H1 (cell line): ENCODE results near the gene PREB. TPM values are rescaled to one million over a fixed set of nuclear protein-coding genes. Genes with fewer than 3 reads are reported as not detected.

Experiments used
- CTCF ChIA-PET: fragments of 300-600 bp; sonication (Branson Sonifier 250); formaldehyde crosslinking; loops from one replicate; lab custom pipeline; 2021; ENCODE audit not compliant: partially characterized antibody; lab: Charles Lee
- POLR2A ChIA-PET: fragments of 300-600 bp; sonication (Branson Sonifier 250); formaldehyde crosslinking; loops from one replicate; lab custom pipeline; 2021; ENCODE audit warnings: inconsistent platforms; ENCODE audit not compliant: partially characterized antibody; lab: Charles Lee
- DNase-seq, 2 experiments: peaks; one replicate each; pipeline versions ENCODE4 v3.0.0 to v3.0.0-alpha.2; 2010 to 2022; ENCODE audit warnings: low spot score in 2 of 2, low read depth in 1 of 2, mixed read lengths in 1 of 2
- FAIRE-seq: peaks from 2 replicates; lab custom pipeline; 2011; peaks lifted over from hg19 to GRCh38; lab: Jason Lieb, UNC
- H2AFZ ChIP-seq: 2 replicates; pipeline ENCODE4 v1.8.1; 2012; ENCODE audit warnings: low read length, inconsistent platforms
- H2AK5ac ChIP-seq: 2 replicates; pipeline ENCODE4 v1.6.1; 2013; ENCODE audit warnings: low read depth, low read length
- H2BK120ac ChIP-seq: replicated peaks from 2 replicates; pipeline ENCODE3; 2013; ENCODE audit warnings: low read depth, low read length, inconsistent platforms
- H2BK12ac ChIP-seq: 2 replicates; pipeline ENCODE4 v1.6.1; 2013; ENCODE audit warnings: low read depth, low read length
- H2BK15ac ChIP-seq: 2 replicates; pipeline ENCODE4 v1.6.1; 2013; ENCODE audit warnings: low read length
- H2BK20ac ChIP-seq: 2 replicates; pipeline ENCODE4 v1.6.1; 2013; ENCODE audit warnings: low read length
- H2BK5ac ChIP-seq: 2 replicates; pipeline ENCODE4 v1.6.1; 2013; ENCODE audit warnings: low read depth, low read length
- H3K14ac ChIP-seq: 2 replicates; pipeline ENCODE4 v1.6.1; 2013; ENCODE audit warnings: inconsistent platforms; ENCODE audit not compliant: insufficient read length
- H3K18ac ChIP-seq: 2 replicates; pipeline ENCODE4 v1.6.1; 2013; ENCODE audit warnings: low read length; ENCODE audit errors: extremely low read depth
- H3K23ac ChIP-seq: 2 replicates; pipeline ENCODE4 v1.6.1; 2013; ENCODE audit warnings: inconsistent platforms; ENCODE audit not compliant: insufficient read length
- H3K23me2 ChIP-seq: 2 replicates; pipeline ENCODE4 v1.6.1; 2013; ENCODE audit warnings: low read depth, low read length
- H3K27ac ChIP-seq: 2 replicates; pipeline ENCODE4 v1.6.1; 2011; ENCODE audit warnings: low read depth, low read length, inconsistent platforms
- H3K27me3 ChIP-seq, 4 experiments: replicated peaks in 1 of 4; 1 replicate in 1 of 4; 2 replicates in 3 of 4; pipeline versions ENCODE4 v1.6.1 to v1.8.1; 2011 to 2013; ENCODE audit warnings: low read length in 3 of 4, mild to moderate bottlenecking in 3 of 4, inconsistent platforms in 2 of 4, mixed read lengths in 2 of 4, moderate library complexity in 1 of 4; ENCODE audit not compliant: control insufficient read depth in 3 of 4, insufficient read depth in 3 of 4; ENCODE audit errors: extremely low read depth in 1 of 4
- H3K36me3 ChIP-seq, 4 experiments: 2 replicates each; pipeline versions ENCODE4 v1.6.1 to v1.8.1; 2011 to 2013; ENCODE audit warnings: mild to moderate bottlenecking in 4 of 4, low read length in 3 of 4, moderate library complexity in 2 of 4, control low read depth in 1 of 4, inconsistent platforms in 1 of 4; ENCODE audit not compliant: insufficient read depth in 4 of 4, control insufficient read depth in 2 of 4
- H3K4ac ChIP-seq: replicated peaks from 2 replicates; pipeline ENCODE3; 2013; ENCODE audit warnings: low read length, low read depth, mixed read lengths, inconsistent platforms; ENCODE audit not compliant: insufficient read length
- H3K4me1 ChIP-seq, 4 experiments: replicated peaks in 1 of 4; 1 replicate in 1 of 4; 2 replicates in 3 of 4; pipeline versions ENCODE4 v1.6.1 to v1.8.1; 2011 to 2013; ENCODE audit warnings: low read length in 3 of 4, inconsistent platforms in 2 of 4, mixed read lengths in 1 of 4; ENCODE audit not compliant: insufficient read depth in 4 of 4, control insufficient read depth in 3 of 4
- H3K4me2 ChIP-seq, 2 experiments: 2 replicates each; pipeline versions ENCODE4 v1.6.1 to v1.8.1; 2011 to 2013; ENCODE audit warnings: low read depth in 2 of 2, low read length in 2 of 2, control low read depth in 1 of 2, inconsistent platforms in 1 of 2, mild to moderate bottlenecking in 1 of 2; ENCODE audit not compliant: insufficient read depth in 1 of 2
- H3K4me3 ChIP-seq, 4 experiments: fragments of 200-600, 300-600 bp in 1 of 4; sonication (generic), shearing (Covaris generic), sonication (Bioruptor Twin) in 1 of 4; 2 replicates each; pipeline versions ENCODE4 v1.5.1 to v1.8.1; 2011 to 2016; ENCODE audit warnings: low read length in 4 of 4, low read depth in 3 of 4, control low read depth in 2 of 4, inconsistent platforms in 2 of 4, mild to moderate bottlenecking in 2 of 4, mixed read lengths in 1 of 4, moderate library complexity in 1 of 4; ENCODE audit not compliant: insufficient read depth in 2 of 4; ENCODE audit errors: extremely low read depth in 1 of 4
- H3K56ac ChIP-seq: replicated peaks from 2 replicates; pipeline ENCODE3; 2013; ENCODE audit warnings: low read depth, mild to moderate bottlenecking, mixed read lengths, low read length, inconsistent platforms; ENCODE audit not compliant: insufficient read length
- H3K79me1 ChIP-seq: 2 replicates; pipeline ENCODE4 v1.6.1; 2013; ENCODE audit warnings: low read depth, low read length, control low read depth
- H3K79me2 ChIP-seq, 2 experiments: 2 replicates each; pipeline versions ENCODE4 v1.6.1 to v1.8.1; 2012 to 2013; ENCODE audit warnings: low read length in 2 of 2, mild to moderate bottlenecking in 2 of 2, inconsistent platforms in 1 of 2; ENCODE audit not compliant: insufficient read depth in 2 of 2, control insufficient read depth in 1 of 2
- H3K9ac ChIP-seq, 4 experiments: replicated peaks in 1 of 4; 1 replicate in 1 of 4; 2 replicates in 3 of 4; pipeline versions ENCODE4 v1.6.1 to v1.8.1; 2011 to 2013; ENCODE audit warnings: low read depth in 3 of 4, low read length in 3 of 4, control low read depth in 2 of 4, mild to moderate bottlenecking in 2 of 4, moderate library complexity in 2 of 4, inconsistent platforms in 1 of 4; ENCODE audit errors: extremely low read depth in 1 of 4
- H3K9me3 ChIP-seq, 2 experiments: 2 replicates each; pipeline versions ENCODE4 v1.6.1 to v1.8.1; 2012 to 2013; ENCODE audit warnings: mild to moderate bottlenecking in 2 of 2, moderate library complexity in 2 of 2, control low read depth in 1 of 2, inconsistent platforms in 1 of 2, low read depth in 1 of 2, low read length in 1 of 2, mixed read lengths in 1 of 2; ENCODE audit not compliant: insufficient read depth in 2 of 2
- H4K20me1 ChIP-seq, 2 experiments: replicated peaks in 1 of 2; 2 replicates each; pipeline versions ENCODE3 to v1.8.1; 2011 to 2013; ENCODE audit warnings: inconsistent platforms in 2 of 2, low read length in 2 of 2, mild to moderate bottlenecking in 1 of 2; ENCODE audit not compliant: insufficient read depth in 2 of 2, control insufficient read depth in 1 of 2
- H4K5ac ChIP-seq: 2 replicates; pipeline ENCODE4 v1.6.1; 2013; ENCODE audit warnings: low read length, low read depth, mixed read lengths, inconsistent platforms; ENCODE audit not compliant: insufficient read length
- H4K8ac ChIP-seq: 2 replicates; pipeline ENCODE4 v1.8.0; 2013; ENCODE audit warnings: mild to moderate bottlenecking, moderate library complexity, low read length, inconsistent platforms; ENCODE audit not compliant: insufficient read depth; ENCODE audit errors: extremely low read depth
- H4K91ac ChIP-seq: replicated peaks from 2 replicates; pipeline ENCODE3; 2013; ENCODE audit warnings: low read length, mixed read lengths, inconsistent platforms; ENCODE audit not compliant: insufficient read length
- ASH2L ChIP-seq: fragments of 200-600, 300-600 bp; sonication (generic); IDR thresholded peaks from one replicate; pipeline ENCODE4 v1.7.1; 2017; ENCODE audit warnings: low read length
- CBX8 ChIP-seq: fragments of 300-800, 300-1000 bp; sonication (generic); IDR thresholded peaks from 2 replicates; pipeline ENCODE4 v1.7.1; 2016; ENCODE audit warnings: low read depth, low read length, borderline replicate concordance
- CHD2 ChIP-seq: IDR thresholded peaks from 2 replicates; pipeline ENCODE4 v1.6.1; 2012; ENCODE audit warnings: low read length, improper control_type of control experiment
- E2F6 ChIP-seq: IDR thresholded peaks from 2 replicates; pipeline ENCODE4 v1.6.1; 2012; ENCODE audit warnings: inconsistent platforms
- EZH2 ChIP-seq: fragments of 200-600 bp; sonication (generic); IDR thresholded peaks from 2 replicates; pipeline ENCODE4 v1.7.1; 2012; ENCODE audit warnings: low read depth, mild to moderate bottlenecking, moderate library complexity, low read length, inconsistent platforms; ENCODE audit not compliant: severe bottlenecking
- KDM4A ChIP-seq: IDR thresholded peaks from one replicate; pipeline ENCODE4 v1.7.1; 2012; ENCODE audit warnings: low read depth, mild to moderate bottlenecking, moderate library complexity, low read length, inconsistent platforms; ENCODE audit not compliant: severe bottlenecking
- NRF1 ChIP-seq: IDR thresholded peaks from 2 replicates; pipeline ENCODE4 v1.6.1; 2011; ENCODE audit warnings: mild to moderate bottlenecking, low read depth, low read length, improper control_type of control experiment
- POU5F1 ChIP-seq: IDR thresholded peaks from 2 replicates; pipeline ENCODE4 v1.6.1; 2011; ENCODE audit warnings: low read depth, mild to moderate bottlenecking, low read length, moderate library complexity
- RNF2 ChIP-seq: fragments of 200-900, 300-1000 bp; sonication (generic); IDR thresholded peaks from 2 replicates; pipeline ENCODE4 v1.7.1; 2016; ENCODE audit warnings: borderline replicate concordance, low read depth, mild to moderate bottlenecking, antibody characterized with exemption, low read length; ENCODE audit not compliant: poor library complexity, severe bottlenecking; ENCODE audit errors: missing control alignments
- SIX5 ChIP-seq: IDR thresholded peaks from 2 replicates; pipeline ENCODE4 v1.6.1; 2011; ENCODE audit warnings: mild to moderate bottlenecking, low read depth, low read length
- SUZ12 ChIP-seq: fragments of 200-600 bp; sonication (generic); IDR thresholded peaks from 2 replicates; pipeline ENCODE4 v1.6.1; 2012; ENCODE audit warnings: mild to moderate bottlenecking, inconsistent platforms, low read length, moderate library complexity, mixed read lengths
- TAF7 ChIP-seq: optimal IDR thresholded peaks from 2 replicates; pipeline ENCODE3; 2011; ENCODE audit warnings: low read depth, mild to moderate bottlenecking, inconsistent platforms, low read length, moderate library complexity, borderline replicate concordance
- WGBS, 2 experiments: shearing (Covaris generic) in 1 of 2; methylation state at CpG; one replicate each; pipeline versions ENCODE4 v1.1.6 to v1.1.7; 2013 to 2015; ENCODE audit warnings: low lambda C conversion rate in 2 of 2, mixed read lengths in 2 of 2, inconsistent platforms in 1 of 2, low coverage in 1 of 2, missing lambda C conversion rate in 1 of 2; ENCODE audit not compliant: insufficient replicate concordance in 2 of 2, insufficient coverage in 1 of 2, insufficient read length in 1 of 2; ENCODE audit errors: extremely low coverage in 1 of 2, missing lambda C conversion rate in 1 of 2; 5-methylcytosine and 5-hydroxymethylcytosine counted together
- polyA plus RNA-seq, 7 experiments: library from polyadenylated mRNA; depleted of rRNA in 3 of 7; stranded (reverse) in 5 of 7; unstranded in 2 of 7; fragments of >200 nt in 5 of 7; fragments of 200-250 nt in 2 of 7; gene quantifications; 1 replicate in 5 of 7; 2 replicates in 1 of 7; 4 replicates in 1 of 7; pipeline versions ENCODE4 v1.2.1 to v1.2.3, GENCODE V29; 2011 to 2013; ENCODE audit warnings: missing spikeins in 2 of 7, mixed read lengths in 2 of 7
- total RNA-seq: library from RNA; stranded (reverse); fragmentation: NEBNext Ultra II Directional; extraction: Animal tissue kit (Norgen Biotek cat#: 25700); gene quantifications from 2 replicates; pipeline ENCODE4 v1.2.1, GENCODE V29; 2021

The PREB gene
- total and polyA plus RNA-seq, 2 of the 8 experiments (the other 6 are each of a cell fraction or from before 2014, with no cell fraction given) = 54.1 to 72.2 TPM

- ChIA-PET POLR2A (interaction anchor here (0.8 to 2.7 kb wide), 2 partner anchors 8 to 11 kb away, joined by 3 to 11 read pairs; no protein-coding TSS in a partner anchor), CTCF (interaction anchor here (0.9 to 3.8 kb wide), 13 partner anchors 9 to 177 kb away, joined by 3 to 38 read pairs (median 4); partner anchors contain the start of gene PREB)
- H4K8ac ChIP-seq = no peak overlapping the region
- H3K56ac ChIP-seq = no peak overlapping the region
- peaks cover 5% of the 10 kb centered on the region for H3K23me2 ChIP-seq
- no peak for FAIRE-seq
- H3K27me3 ChIP-seq = peaks cover 2 to 35% (median 24%) of the 10 kb centered on the region in 4 experiments
- H4K5ac ChIP-seq = no peak overlapping the region
- H4K20me1 ChIP-seq = no peaks in the 10 kb centered on the region
- H2AFZ ChIP-seq = no peak overlapping the region
- no peak overlapping the region for H3K14ac ChIP-seq
- H2BK120ac ChIP-seq = no peak overlapping the region
- H3K36me3 ChIP-seq = peaks cover 0 to 4% (median 1%) of the 10 kb centered on the region in 4 experiments; a peak in 1 of 8 replicates
- H2BK12ac ChIP-seq = no peak overlapping the region
- H2BK20ac ChIP-seq = no peak overlapping the region
- H3K4ac ChIP-seq = no peak overlapping the region
- DNase-seq = no peak
- 94% methylated on average over 3 of the region's 3 CpGs; no CpG with 5 or more reads in 1 of the 2 experiments for WGBS, 2 experiments
- no peaks in the 10 kb centered on the region for H3K9me3 ChIP-seq
- H3K79me2 ChIP-seq = no peaks in the 10 kb centered on the region
- peaks cover 0 to 9% (median 5%) of the 10 kb centered on the region in 4 experiments; a peak in 6 of 7 replicates for H3K4me1 ChIP-seq
- H3K9ac ChIP-seq = no peak overlapping the region
- no peak overlapping the region for H3K4me3 ChIP-seq
- no peak overlapping the region for H3K27ac ChIP-seq
- no peak overlapping the region for H3K18ac ChIP-seq
- no peaks in the 10 kb centered on the region for H3K79me1 ChIP-seq
- no peak overlapping the region for H2BK15ac ChIP-seq
- H3K4me2 ChIP-seq = no peak overlapping the region
- no peak overlapping the region for H2AK5ac ChIP-seq
- no peak overlapping the region for H2BK5ac ChIP-seq
- no peak overlapping the region for H4K91ac ChIP-seq
- no peak overlapping the region for H3K23ac ChIP-seq
- TF ChIP-seq KDM4A (no peak), SIX5 (no peak), CHD2 (no peak), CBX8 (no peak), NRF1 (no peak), EZH2 (no peak), E2F6 (no peak), SUZ12 (no peak), RNF2 (no peak), TAF7 (no peak), ASH2L (no peak), POU5F1 (no peak)
Measured at GRCh38 chr2:27125104-27125503, 9.3 kb downstream of the PREB start.
